DOHH2 (cell line): ENCODE results near the gene IGSF9B.

Experiments
- EZH2phosphoT487 ChIP-seq: fragments of 200-600 bp; sonication (generic); IDR thresholded peaks from 2 replicates; pipeline ENCODE4 v1.6.1; 2017; ENCODE audit warnings: borderline replicate concordance, mild to moderate bottlenecking, antibody characterized with exemption, low read length, moderate library complexity, mixed read lengths
- TF ChIP-seq, protein P1 (sequence below): fragments of 200-600 bp; sonication (generic); IDR thresholded peaks from one replicate; pipeline ENCODE4 v1.5.1; 2014; ENCODE audit warnings: antibody characterized with exemption, mild to moderate bottlenecking, low read depth, low read length; ENCODE audit not compliant: poor library complexity, severe bottlenecking

DNA sequence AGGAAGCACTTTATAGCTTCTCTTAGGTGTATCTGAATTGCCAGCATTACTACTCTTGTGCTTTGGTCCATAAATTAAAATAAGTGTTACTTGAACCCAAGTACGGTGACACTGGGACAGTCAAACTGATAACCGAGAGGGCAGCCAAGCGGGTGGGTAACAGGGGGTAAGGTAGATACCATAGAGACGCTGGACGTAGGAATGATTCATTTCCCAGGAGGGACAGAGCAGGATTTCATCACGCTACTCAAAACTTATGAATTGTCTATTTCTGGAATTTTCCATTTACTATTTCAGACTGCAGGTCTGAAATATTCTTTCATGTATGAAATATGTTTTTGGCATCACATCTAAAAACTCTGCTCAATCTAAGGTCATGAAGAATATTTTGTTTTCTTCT lies 96.6 kb downstream of the IGSF9B start:
- TF ChIP-seq, protein P1, sequence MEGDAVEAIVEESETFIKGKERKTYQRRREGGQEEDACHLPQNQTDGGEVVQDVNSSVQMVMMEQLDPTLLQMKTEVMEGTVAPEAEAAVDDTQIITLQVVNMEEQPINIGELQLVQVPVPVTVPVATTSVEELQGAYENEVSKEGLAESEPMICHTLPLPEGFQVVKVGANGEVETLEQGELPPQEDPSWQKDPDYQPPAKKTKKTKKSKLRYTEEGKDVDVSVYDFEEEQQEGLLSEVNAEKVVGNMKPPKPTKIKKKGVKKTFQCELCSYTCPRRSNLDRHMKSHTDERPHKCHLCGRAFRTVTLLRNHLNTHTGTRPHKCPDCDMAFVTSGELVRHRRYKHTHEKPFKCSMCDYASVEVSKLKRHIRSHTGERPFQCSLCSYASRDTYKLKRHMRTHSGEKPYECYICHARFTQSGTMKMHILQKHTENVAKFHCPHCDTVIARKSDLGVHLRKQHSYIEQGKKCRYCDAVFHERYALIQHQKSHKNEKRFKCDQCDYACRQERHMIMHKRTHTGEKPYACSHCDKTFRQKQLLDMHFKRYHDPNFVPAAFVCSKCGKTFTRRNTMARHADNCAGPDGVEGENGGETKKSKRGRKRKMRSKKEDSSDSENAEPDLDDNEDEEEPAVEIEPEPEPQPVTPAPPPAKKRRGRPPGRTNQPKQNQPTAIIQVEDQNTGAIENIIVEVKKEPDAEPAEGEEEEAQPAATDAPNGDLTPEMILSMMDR, result no peak
- TF ChIP-seq EZH2phosphoT487, result no peak
